ENCODE data around the gene CPHXL. TPM values are rescaled to one million over a fixed set of nuclear protein-coding genes. Genes with fewer than 3 reads are reported as not detected.

The CPHXL gene
- total and polyA plus RNA-seq, 2 donors (not counting 1 experiment from before 2014, with no cell fraction given), result not detected

DNA sequence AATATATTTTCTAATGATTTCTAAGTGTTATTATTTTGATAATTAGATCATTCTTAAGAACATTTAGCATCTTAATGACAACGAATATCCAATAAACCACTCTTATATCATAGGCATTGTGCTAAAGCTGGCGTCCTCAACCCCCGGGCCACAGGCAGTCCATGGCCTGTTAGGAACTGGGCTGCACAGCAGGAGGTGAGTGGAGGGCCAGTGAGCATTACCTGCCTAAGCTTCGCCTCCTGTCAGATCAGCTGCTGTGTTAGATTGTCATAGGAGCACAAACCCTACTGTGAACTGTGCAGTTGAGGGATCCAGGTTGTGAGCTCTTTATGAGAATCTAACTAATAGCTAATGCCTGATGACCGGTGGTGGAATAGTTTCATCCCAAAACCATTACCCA is 28.7 kb downstream of the CPHXL start:
- TF ChIP-seq, protein P1, sequence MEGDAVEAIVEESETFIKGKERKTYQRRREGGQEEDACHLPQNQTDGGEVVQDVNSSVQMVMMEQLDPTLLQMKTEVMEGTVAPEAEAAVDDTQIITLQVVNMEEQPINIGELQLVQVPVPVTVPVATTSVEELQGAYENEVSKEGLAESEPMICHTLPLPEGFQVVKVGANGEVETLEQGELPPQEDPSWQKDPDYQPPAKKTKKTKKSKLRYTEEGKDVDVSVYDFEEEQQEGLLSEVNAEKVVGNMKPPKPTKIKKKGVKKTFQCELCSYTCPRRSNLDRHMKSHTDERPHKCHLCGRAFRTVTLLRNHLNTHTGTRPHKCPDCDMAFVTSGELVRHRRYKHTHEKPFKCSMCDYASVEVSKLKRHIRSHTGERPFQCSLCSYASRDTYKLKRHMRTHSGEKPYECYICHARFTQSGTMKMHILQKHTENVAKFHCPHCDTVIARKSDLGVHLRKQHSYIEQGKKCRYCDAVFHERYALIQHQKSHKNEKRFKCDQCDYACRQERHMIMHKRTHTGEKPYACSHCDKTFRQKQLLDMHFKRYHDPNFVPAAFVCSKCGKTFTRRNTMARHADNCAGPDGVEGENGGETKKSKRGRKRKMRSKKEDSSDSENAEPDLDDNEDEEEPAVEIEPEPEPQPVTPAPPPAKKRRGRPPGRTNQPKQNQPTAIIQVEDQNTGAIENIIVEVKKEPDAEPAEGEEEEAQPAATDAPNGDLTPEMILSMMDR (conservative IDR thresholded peaks at IDR 0.05 in 1 of 2, IDR thresholded peaks at IDR 0.05 in 1 of 2; ENCODE audit: low read depth in 1 of 2, low read length in 2 of 2), result no peak
- TF ChIP-seq EZH2 (IDR thresholded peaks at IDR 0.05; ENCODE audit: low read length, missing control alignments), result no peak
- Histone ChIP-seq H3K4me3 (replicated peaks in 1 of 4; ENCODE audit: control extremely low read depth in 1 of 4, insufficient read depth in 1 of 4, low read depth in 3 of 4, low read length in 4 of 4) (no peak overlapping the region), H3K4me2 (ENCODE audit: extremely low read depth, insufficient read depth, low read length) (no peak overlapping the region), H4K20me1 (ENCODE audit: control insufficient read depth, extremely low read depth, insufficient read depth, low read length) (no peaks in the 10 kb centered on the region), H3K27ac (ENCODE audit: insufficient read depth, low read length) (no peak overlapping the region), H3K27me3 (ENCODE audit: control insufficient read depth, insufficient read depth, low read length) (no peaks in the 10 kb centered on the region), H3K79me2 (ENCODE audit: control insufficient read depth, insufficient read depth, low read length) (no peaks in the 10 kb centered on the region), H3K9me3 (ENCODE audit: control insufficient read depth, insufficient read depth, low read depth, low read length) (no peaks in the 10 kb centered on the region), H3K4me1 (ENCODE audit: control insufficient read depth, extremely low read depth, insufficient read depth, low read length) (no peaks in the 10 kb centered on the region), H3K36me3 (ENCODE audit: control insufficient read depth, insufficient read depth, low read length) (no peaks in the 10 kb centered on the region), H3K9ac (ENCODE audit: insufficient read depth, low read length) (no peak overlapping the region), H2AFZ (ENCODE audit: low read length) (no peak overlapping the region)
- DNase-seq (ENCODE audit: low read depth in 2 of 2), result no peak

DNA sequence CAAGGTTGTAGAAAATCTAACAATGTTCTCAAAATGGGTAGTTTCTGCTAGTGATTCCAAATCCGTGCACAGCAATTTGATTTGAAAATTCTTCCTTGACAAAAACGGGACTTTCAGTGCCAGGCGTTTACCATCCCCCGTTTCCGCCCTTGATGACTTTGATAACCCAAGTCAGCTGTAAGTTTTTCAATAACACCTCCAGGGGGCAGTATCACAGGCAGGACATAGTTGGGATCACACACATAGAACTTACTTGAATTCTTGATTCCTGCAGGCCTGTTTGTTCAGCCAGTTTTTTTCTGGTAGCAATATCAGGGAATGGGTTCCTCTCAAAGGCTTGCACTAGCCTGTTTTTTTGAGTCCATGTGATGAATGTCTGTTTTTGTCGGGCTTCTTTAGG is 30.6 kb downstream of the CPHXL start:
- H3K27ac ChIP-seq (ENCODE audit: insufficient read depth, low read length), result no peak overlapping the region
- no peak overlapping the region for H2AFZ ChIP-seq (ENCODE audit: low read length)
- TF ChIP-seq, protein P1 (conservative IDR thresholded peaks at IDR 0.05 in 1 of 2, IDR thresholded peaks at IDR 0.05 in 1 of 2; ENCODE audit: low read depth in 1 of 2, low read length in 2 of 2), result no peak
- TF ChIP-seq EZH2 (IDR thresholded peaks at IDR 0.05; ENCODE audit: low read length, missing control alignments), result no peak
- no peaks in the 10 kb centered on the region for H3K36me3 ChIP-seq (ENCODE audit: control insufficient read depth, insufficient read depth, low read length)
- peak in 1 of 2 donors; percentile 10 for DNase-seq (ENCODE audit: low read depth in 2 of 2)
- no peaks in the 10 kb centered on the region for H3K9me3 ChIP-seq (ENCODE audit: control insufficient read depth, insufficient read depth, low read depth, low read length)
- H3K4me2 ChIP-seq (ENCODE audit: extremely low read depth, insufficient read depth, low read length), result no peak overlapping the region
- H3K27me3 ChIP-seq (ENCODE audit: control insufficient read depth, insufficient read depth, low read length), result no peaks in the 10 kb centered on the region
- H3K79me2 ChIP-seq (ENCODE audit: control insufficient read depth, insufficient read depth, low read length), result no peaks in the 10 kb centered on the region
- no peaks in the 10 kb centered on the region for H4K20me1 ChIP-seq (ENCODE audit: control insufficient read depth, extremely low read depth, insufficient read depth, low read length)
- no peaks in the 10 kb centered on the region for H3K4me1 ChIP-seq (ENCODE audit: control insufficient read depth, extremely low read depth, insufficient read depth, low read length)
- H3K9ac ChIP-seq (ENCODE audit: insufficient read depth, low read length), result no peak overlapping the region
- H3K4me3 ChIP-seq (replicated peaks in 1 of 4; ENCODE audit: control extremely low read depth in 1 of 4, insufficient read depth in 1 of 4, low read depth in 3 of 4, low read length in 4 of 4), result no peak overlapping the region

DNA sequence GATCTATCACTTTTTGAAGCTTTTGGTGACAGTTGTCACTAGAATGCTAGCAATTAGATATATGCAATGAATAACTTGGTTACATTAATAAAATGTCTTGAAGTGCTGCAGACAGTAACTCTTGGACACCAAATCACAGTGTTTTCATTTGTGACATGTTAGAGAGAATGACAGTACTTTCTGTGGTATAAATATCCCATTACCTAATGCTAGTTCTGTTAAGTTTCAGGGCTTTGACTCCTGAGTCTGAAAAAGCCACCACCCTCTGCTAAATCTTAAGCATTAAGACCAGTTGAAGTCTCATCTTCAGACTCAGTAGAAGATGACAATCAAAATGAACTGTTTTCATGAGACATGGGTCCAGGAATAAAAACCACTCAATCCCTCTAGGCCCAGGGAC is 38.9 kb downstream of the CPHXL start:
- no peaks in the 10 kb centered on the region for H3K79me2 ChIP-seq (ENCODE audit: control insufficient read depth, insufficient read depth, low read length)
- H3K9ac ChIP-seq (ENCODE audit: insufficient read depth, low read length), result no peak overlapping the region
- H3K27ac ChIP-seq (ENCODE audit: insufficient read depth, low read length), result no peak overlapping the region
- H3K4me2 ChIP-seq (ENCODE audit: extremely low read depth, insufficient read depth, low read length), result no peak overlapping the region
- H3K4me3 ChIP-seq (replicated peaks in 1 of 4; ENCODE audit: control extremely low read depth in 1 of 4, insufficient read depth in 1 of 4, low read depth in 3 of 4, low read length in 4 of 4), result no peak overlapping the region
- DNase-seq (ENCODE audit: low read depth in 2 of 2), result no peak
- H3K36me3 ChIP-seq (ENCODE audit: control insufficient read depth, insufficient read depth, low read length), result no peaks in the 10 kb centered on the region
- H3K9me3 ChIP-seq (ENCODE audit: control insufficient read depth, insufficient read depth, low read depth, low read length), result no peaks in the 10 kb centered on the region
- no peak overlapping the region for H2AFZ ChIP-seq (ENCODE audit: low read length)
- H4K20me1 ChIP-seq (ENCODE audit: control insufficient read depth, extremely low read depth, insufficient read depth, low read length), result no peaks in the 10 kb centered on the region
- TF ChIP-seq, protein P1 (conservative IDR thresholded peaks at IDR 0.05 in 1 of 2, IDR thresholded peaks at IDR 0.05 in 1 of 2; ENCODE audit: low read depth in 1 of 2, low read length in 2 of 2), result no peak
- TF ChIP-seq EZH2 (IDR thresholded peaks at IDR 0.05; ENCODE audit: low read length, missing control alignments), result no peak
- H3K27me3 ChIP-seq (ENCODE audit: control insufficient read depth, insufficient read depth, low read length), result no peaks in the 10 kb centered on the region
- H3K4me1 ChIP-seq (ENCODE audit: control insufficient read depth, extremely low read depth, insufficient read depth, low read length), result no peaks in the 10 kb centered on the region

All from fibroblast of lung (primary cell).